CD14-positive monocyte (primary cell): ENCODE measurements around the gene ELK1. TPM values are rescaled to one million over a fixed set of nuclear protein-coding genes. Genes with fewer than 3 reads are reported as not detected.

ENCODE experiments used
- DNase-seq, 3 donors: peaks; one replicate each; pipeline ENCODE4 v3.0.0-alpha.2; 2011 to 2022
- H2AFZ ChIP-seq: 2 replicates; pipeline ENCODE4 v1.6.0; 2012; ENCODE audit warnings: mild to moderate bottlenecking, low read depth, low read length, inconsistent platforms; ENCODE audit not compliant: insufficient read depth, poor library complexity, severe bottlenecking
- H3K27ac ChIP-seq, 2 donors: 1 replicate in 1 of 2; 2 replicates in 1 of 2; pipeline ENCODE4 v1.5.1; 2012 to 2013; ENCODE audit warnings: low read length in 2 of 2, control low read depth in 1 of 2, inconsistent platforms in 1 of 2, low read depth in 1 of 2, mild to moderate bottlenecking in 1 of 2
- H3K27me3 ChIP-seq, 2 donors: one replicate each; pipeline versions ENCODE4 v1.6.0 to v1.6.1; 2011 to 2013; ENCODE audit warnings: low read length in 2 of 2; ENCODE audit not compliant: control insufficient read depth in 2 of 2, insufficient read depth in 2 of 2
- H3K36me3 ChIP-seq, 2 donors: replicated peaks in 1 of 2; 1 replicate in 1 of 2; 2 replicates in 1 of 2; pipeline versions ENCODE4 v1.5.1 to v1.6.1; 2012 to 2013; ENCODE audit warnings: low read length in 2 of 2, control low read depth in 1 of 2, inconsistent platforms in 1 of 2, mild to moderate bottlenecking in 1 of 2; ENCODE audit not compliant: insufficient read depth in 2 of 2, control insufficient read depth in 1 of 2
- H3K4me1 ChIP-seq, 2 donors: 1 replicate in 1 of 2; 2 replicates in 1 of 2; pipeline versions ENCODE4 v1.5.1 to v1.6.1; 2012 to 2013; ENCODE audit warnings: low read length in 2 of 2, control low read depth in 1 of 2, inconsistent platforms in 1 of 2, mild to moderate bottlenecking in 1 of 2, moderate library complexity in 1 of 2; ENCODE audit not compliant: insufficient read depth in 2 of 2, control insufficient read depth in 1 of 2
- H3K4me2 ChIP-seq: replicated peaks from 2 replicates; pipeline ENCODE3; 2012; ENCODE audit warnings: low read length, moderate library complexity, mild to moderate bottlenecking; ENCODE audit not compliant: poor library complexity, severe bottlenecking; ENCODE audit errors: extremely low read depth
- H3K4me3 ChIP-seq, 3 experiments: fragments of 200-600 bp in 1 of 3; sonication (generic) in 1 of 3; replicated peaks in 1 of 3; 1 replicate in 2 of 3; 2 replicates in 1 of 3; pipeline ENCODE4 v1.5.1; 2011 to 2013; ENCODE audit warnings: low read length in 3 of 3, mild to moderate bottlenecking in 3 of 3, control low read depth in 2 of 3, low read depth in 2 of 3, inconsistent platforms in 1 of 3, moderate library complexity in 1 of 3
- H3K79me2 ChIP-seq: 2 replicates; pipeline ENCODE4 v1.6.0; 2012; ENCODE audit warnings: mild to moderate bottlenecking, control low read depth, inconsistent platforms, low read length, moderate library complexity; ENCODE audit not compliant: insufficient read depth
- H3K9ac ChIP-seq: 2 replicates; pipeline ENCODE4 v1.6.0; 2017; ENCODE audit warnings: low read length, mild to moderate bottlenecking; ENCODE audit not compliant: insufficient read depth, poor library complexity, severe bottlenecking
- H3K9me3 ChIP-seq, 2 donors: replicated peaks in 1 of 2; 1 replicate in 1 of 2; 2 replicates in 1 of 2; pipeline versions ENCODE4 v1.5.1 to v1.6.1; 2012 to 2013; ENCODE audit warnings: low read length in 2 of 2, control low read depth in 1 of 2; ENCODE audit not compliant: control insufficient read depth in 1 of 2, insufficient read depth in 1 of 2
- H4K20me1 ChIP-seq: 2 replicates; pipeline ENCODE4 v1.6.0; 2012; ENCODE audit warnings: mild to moderate bottlenecking, low read length, control low read depth, moderate library complexity; ENCODE audit not compliant: insufficient read depth
- H3K27ac Mint-ChIP-seq, 7 donors: one replicate each; pipeline ENCODE4 v1.8.0; 2020; ENCODE audit warnings: mild to moderate bottlenecking in 7 of 7, mixed read lengths in 7 of 7, moderate library complexity in 6 of 7, inconsistent platforms in 2 of 7
- H3K27me3 Mint-ChIP-seq, 3 donors: one replicate each; pipeline ENCODE4 v1.8.0; 2021 to 2022; ENCODE audit warnings: low read depth in 3 of 3, mild to moderate bottlenecking in 3 of 3, mixed read lengths in 3 of 3, moderate library complexity in 3 of 3, inconsistent platforms in 1 of 3
- H3K36me3 Mint-ChIP-seq, 2 donors: one replicate each; pipeline ENCODE4 v1.8.0; 2020; ENCODE audit warnings: mixed read lengths in 2 of 2, inconsistent platforms in 1 of 2, mild to moderate bottlenecking in 1 of 2
- H3K4me1 Mint-ChIP-seq: one replicate; pipeline ENCODE4 v1.8.0; 2020; ENCODE audit warnings: mild to moderate bottlenecking, mixed read lengths
- H3K4me3 Mint-ChIP-seq, 2 donors: one replicate each; pipeline ENCODE4 v1.8.0; 2020; ENCODE audit warnings: mild to moderate bottlenecking in 2 of 2, mixed read lengths in 2 of 2, moderate library complexity in 1 of 2
- H3K9me3 Mint-ChIP-seq, 7 donors: one replicate each; pipeline ENCODE4 v1.8.0; 2020 to 2022; ENCODE audit warnings: mixed read lengths in 7 of 7, mild to moderate bottlenecking in 6 of 7, moderate library complexity in 6 of 7, inconsistent platforms in 2 of 7
- CTCF ChIP-seq: fragments of 200-600 bp; IDR thresholded peaks from one replicate; pipeline ENCODE4 v1.8.0; 2022; ENCODE audit warnings: antibody characterized with exemption, mild to moderate bottlenecking
- WGBS: methylation state at CpG from one replicate; pipeline ENCODE4 v1.1.5; 2013; ENCODE audit warnings: missing lambda C conversion rate; ENCODE audit not compliant: insufficient coverage; 5-methylcytosine and 5-hydroxymethylcytosine counted together
- intact Hi-C, 2 donors: fragments of 100-400 bp; cut with micrococcal nuclease; formaldehyde crosslinking; loops; one replicate each; pipeline versions ENCODE4 v1.15.0 to v1.15.1; 2023
- polyA plus RNA-seq, 3 donors: library from polyadenylated mRNA; depleted of rRNA in 1 of 3; unstranded in 2 of 3; stranded (reverse) in 1 of 3; fragments of 300-500 nt in 2 of 3; fragments of >200 nt in 1 of 3; fragmentation: Illumina TruSeq in 2 of 3; gene quantifications; 1 replicate in 2 of 3; 2 replicates in 1 of 3; pipeline ENCODE4 v1.2.3, GENCODE V29; 2012 to 2021

The ELK1 gene
- polyA plus RNA-seq, 3 donors = 9.5 to 11.9 (median 10.7) TPM

- TF ChIP-seq CTCF = no peak
- peaks cover 30% of the 10 kb centered on the region for H3K4me1 Mint-ChIP-seq
- peak overlapping the region in 1 of 2 donors; percentile 37 for H3K4me3 Mint-ChIP-seq
- H3K36me3 Mint-ChIP-seq = peaks cover 28 to 35% of the 10 kb centered on the region in 2 donors
- Histone ChIP-seq H4K20me1 (peaks cover 3% of the 10 kb centered on the region), H2AFZ (no peak overlapping the region), H3K9me3 (no peaks in the 10 kb centered on the region), H3K4me2 (no peak overlapping the region), H3K9ac (no peak overlapping the region), H3K79me2 (peaks cover 16% of the 10 kb centered on the region), H3K27me3 (no peaks in the 10 kb centered on the region), H3K36me3 (peaks cover 19 to 25% of the 10 kb centered on the region in 2 donors), H3K27ac (no peak overlapping the region), H3K4me3 (no peak overlapping the region), H3K4me1 (peaks cover 20 to 23% of the 10 kb centered on the region in 2 donors)
- 91% methylated on average over 7 of the region's 12 CpGs for WGBS
- H3K27ac Mint-ChIP-seq = peak overlapping the region in 4 of 7 donors; percentile 1 to 57 (median 42)
- peaks cover 4 to 17% (median 8%) of the 10 kb centered on the region in 7 donors for H3K9me3 Mint-ChIP-seq
- DNase-seq = peak in 2 of 3 donors; percentile 10 to 32
- H3K27me3 Mint-ChIP-seq = peaks cover 0 to 1% (median 0%) of the 10 kb centered on the region in 3 donors
- intact Hi-C loops = loop anchor here (5.0 to 10.0 kb wide), 2 partner anchors 82 to 450 kb away; partner anchors contain the start of genes ARAF (in 1 of the 2) and UBA1 (in 1 of the 2)
These were observed 5.7 kb downstream of the ELK1 start for GRCh38 chrX:47644557-47645091.

GRCh38 chrX:47643926-47644325, 6.4 kb downstream of the ELK1 start:
- H3K27ac Mint-ChIP-seq = peak overlapping the region in 1 of 7 donors; percentile 30
- H3K79me2 ChIP-seq = peaks cover 9% of the 10 kb centered on the region
- no peak overlapping the region for H3K4me3 ChIP-seq
- peak; percentile 39 for TF ChIP-seq CTCF
- peaks cover 6 to 21% (median 10%) of the 10 kb centered on the region in 7 donors for H3K9me3 Mint-ChIP-seq
- peaks cover 13 to 16% of the 10 kb centered on the region in 2 donors for H3K4me1 ChIP-seq
- peaks cover 23% of the 10 kb centered on the region for H3K4me1 Mint-ChIP-seq
- H3K27ac ChIP-seq = no peak overlapping the region
- H3K27me3 ChIP-seq = no peaks in the 10 kb centered on the region
- 0% methylated on average over 1 of the region's 2 CpGs for WGBS
- peaks cover 35 to 42% of the 10 kb centered on the region in 2 donors for H3K36me3 Mint-ChIP-seq
- H2AFZ ChIP-seq = no peak overlapping the region
- peaks cover 3% of the 10 kb centered on the region for H4K20me1 ChIP-seq
- peaks cover 26 to 32% of the 10 kb centered on the region in 2 donors for H3K36me3 ChIP-seq
- intact Hi-C loops = loop anchor here (5.0 to 10.0 kb wide), 2 partner anchors 82 to 449 kb away; partner anchors contain the start of genes ARAF (in 1 of the 2) and UBA1 (in 1 of the 2)
- H3K4me2 ChIP-seq = no peak overlapping the region
- peaks cover 0 to 1% (median 0%) of the 10 kb centered on the region in 3 donors for H3K27me3 Mint-ChIP-seq
- H3K4me3 Mint-ChIP-seq = no peak overlapping the region
- no peak overlapping the region for H3K9ac ChIP-seq
- DNase-seq = peak in 2 of 3 donors; percentile 32 to 39
- H3K9me3 ChIP-seq = no peaks in the 10 kb centered on the region
